ENCODE data around the gene RPL31. TPM values are rescaled to one million over a fixed set of nuclear protein-coding genes. Genes with fewer than 3 reads are reported as not detected.

Gene RPL31
- total and polyA plus RNA-seq, 9 of the 15 experiments (the other 6 are each of a cell fraction or from before 2014, with no cell fraction given) = 1,176 to 6,037 (median 2,997) TPM

GRCh38 chr2:100978582-100979191 is 23.4 kb upstream of the RPL31 start (continued):
- no peak for TF ChIP-seq RBBP5 (IDR thresholded peaks at IDR 0.05; ENCODE audit: borderline replicate concordance, insufficient read depth, low read length, poor library complexity, severe bottlenecking)

- ChIA-PET CTCF (ENCODE audit: low intra/inter-chr PET ratio) (interaction anchor here (0.6 kb wide), 1 partner anchor 10 kb away, joined by 3 read pairs; no protein-coding TSS in a partner anchor), POLR2A (interaction anchor here (0.6 to 1.3 kb wide), 3 partner anchors 22 to 502 kb away, joined by 3 read pairs; no protein-coding TSS in a partner anchor)
- no TSS peak for BruUV-seq (replicated peaks)
- peaks cover 5% of the 10 kb centered on the region; the same call in 1 of the 2 replicates for H4K20me1 ChIP-seq (replicated peaks; ENCODE audit: control insufficient read depth, insufficient read depth, low read length)
- H3K36me3 ChIP-seq (ENCODE audit: control insufficient read depth, insufficient read depth, low read length) = no peaks in the 10 kb centered on the region
- H3K4me3 ChIP-seq = no peak overlapping the region
- H3K4me1 ChIP-seq (replicated peaks in 1 of 2; ENCODE audit: control insufficient read depth in 2 of 2, insufficient read depth in 2 of 2, low read length in 2 of 2) = 0 out of 5 replicates have a peak, but pooled peaks cover 0 to 4% of the 10 kb centered on the region in 2 experiments
- H3K27me3 ChIP-seq (ENCODE audit: control insufficient read depth in 2 of 2, insufficient read depth in 2 of 2, low read length in 2 of 2) = peaks cover 40 to 79% of the 10 kb centered on the region in 2 experiments
- intact Hi-C loops (cut with micrococcal nuclease) (loop anchor here (10.0 kb wide), 2 partner anchors 155 to 555 kb away; partner anchors contain the start of gene NPAS2), in situ Hi-C loops (cut with MboI) (no loop called here)
- TF ChIP-seq JUND (IDR thresholded peaks at IDR 0.05; ENCODE audit: borderline replicate concordance, low read depth, low read length) (no peak), JUND (tag; IDR thresholded peaks at IDR 0.05; ENCODE audit: borderline replicate concordance, low read depth, low read length) (no peak), SNAPC5 (CRISPR knock-in tag; IDR thresholded peaks at IDR 0.05) (no peak), SMARCA4 (IDR thresholded peaks at IDR 0.05) (no peak), ZNF347 (CRISPR knock-in tag; IDR thresholded peaks at IDR 0.05; ENCODE audit: low read depth) (no peak), PHF8 (IDR thresholded peaks at IDR 0.05; ENCODE audit: borderline replicate concordance, low read length) (no peak), E2F4 (CRISPR knock-in tag; IDR thresholded peaks at IDR 0.05; ENCODE audit: low read depth) (no peak), MIER1 (IDR thresholded peaks at IDR 0.05; ENCODE audit: low read depth) (no peak), ZNF717 (CRISPR knock-in tag; IDR thresholded peaks at IDR 0.05) (no peak)
- H3K4me2 ChIP-seq (ENCODE audit: insufficient read depth, low read length) = no peak overlapping the region
- H2AFZ ChIP-seq (ENCODE audit: low read depth, low read length) = no peak overlapping the region
- ATAC-seq = no peak
- DNase-seq (ENCODE audit: extremely low read depth in 1 of 4, low spot score in 3 of 4) = no peak
- no peak overlapping the region for H3K9ac ChIP-seq (ENCODE audit: insufficient read depth in 1 of 2, low read depth in 2 of 2, low read length in 2 of 2)
- WGBS (ENCODE audit: insufficient coverage, low coverage, missing lambda C conversion rate) = 4% methylated on average over 12 of the region's 12 CpGs
- H3K79me2 ChIP-seq (ENCODE audit: control insufficient read depth, insufficient read depth, low read length) = no peaks in the 10 kb centered on the region
- no peaks in the 10 kb centered on the region for H3K9me3 ChIP-seq (replicated peaks; ENCODE audit: control insufficient read depth, insufficient read depth, low read depth, low read length)
- no peaks in the 10 kb centered on the region for H3K9me1 ChIP-seq (ENCODE audit: control insufficient read depth, insufficient read depth, low read length)
- no peak overlapping the region for H3K27ac ChIP-seq (ENCODE audit: extremely low read depth, low read depth, low read length)
- no peak for FAIRE-seq
Measured at GRCh38 chr2:100980046-100980445, 22.0 kb upstream of the RPL31 start.
